ENCODE data around the gene RBM38.

GRCh38 chr20:57437267-57437666 is 46.1 kb downstream of the RBM38 start:
- TF ChIP-seq CTCF (IDR thresholded peaks at IDR 0.05; ENCODE audit: low read depth, low read length) = no peak
- no peak for TF ChIP-seq EZH2phosphoT487 (IDR thresholded peaks at IDR 0.05; ENCODE audit: low read depth)
